Cardiac septum (tissue), 1 donor: ENCODE results near the gene COL28A1. TPM values are rescaled to one million over a fixed set of nuclear protein-coding genes. Genes with fewer than 3 reads are reported as not detected.

Experiments
- DNase-seq: peaks from one replicate; pipeline ENCODE4 v3.0.0-alpha.2; 2020; ENCODE audit warnings: low spot score
- intact Hi-C: fragments of 100-400 bp; cut with DNase I; formaldehyde crosslinking; loops from one replicate; pipeline ENCODE4 v1.14.0; 2022
- long read RNA-seq: library from polyadenylated mRNA; unstranded; transcript quantifications from one replicate; pipeline ENCODE4 v2.0.0, GENCODE V29; 2021
- total RNA-seq: library from RNA; stranded (reverse); fragmentation: NEBNext Ultra II Directional; extraction: Animal tissue kit (Norgen Biotek cat#: 25700); gene quantifications from one replicate; pipeline ENCODE4 v1.2.1, GENCODE V29; 2021
- donor health status: DM: no; HTN: no; CAD: no.

The COL28A1 gene
- 0.51 TPM for total RNA-seq
- long read RNA-seq: 0 reads

- DNase-seq: no peak
- intact Hi-C loops: no loop called here
Observed at GRCh38 chr7:7535691-7536090, at the start of gene COL28A1. Gene COL28A1 (minus strand): TSS chr7:7535873. CDS start chr7:7532875, 2,998 bp downstream.

DNA sequence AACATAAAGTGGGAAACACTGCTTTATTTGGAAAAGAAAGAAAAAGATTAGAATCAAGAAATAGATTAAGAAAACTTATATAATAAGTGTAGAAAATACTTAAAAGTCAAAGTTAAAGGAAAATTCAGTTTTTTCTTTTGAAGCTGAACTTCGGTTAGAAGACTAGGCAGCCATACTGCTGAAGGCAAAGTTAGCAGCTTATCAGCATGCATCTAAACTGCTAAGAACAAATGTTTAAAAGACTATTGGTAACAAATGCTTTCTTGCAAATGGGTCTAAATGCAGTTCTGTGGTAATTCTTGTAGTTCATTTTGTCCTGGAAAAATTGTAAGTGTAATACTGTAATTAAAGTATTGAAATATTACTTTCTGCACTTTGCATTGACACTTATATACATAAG is 49.0 kb upstream of the COL28A1 start:
- DNase-seq: no peak
- intact Hi-C loops: no loop called here

GRCh38 chr7:7583731-7584130 is 48.1 kb upstream of the COL28A1 start:
- intact Hi-C loops: no loop called here
- no peak for DNase-seq

- intact Hi-C loops: no loop called here
Observed at GRCh38 chr7:7582596-7582995, 46.9 kb upstream of the COL28A1 start.

DNA sequence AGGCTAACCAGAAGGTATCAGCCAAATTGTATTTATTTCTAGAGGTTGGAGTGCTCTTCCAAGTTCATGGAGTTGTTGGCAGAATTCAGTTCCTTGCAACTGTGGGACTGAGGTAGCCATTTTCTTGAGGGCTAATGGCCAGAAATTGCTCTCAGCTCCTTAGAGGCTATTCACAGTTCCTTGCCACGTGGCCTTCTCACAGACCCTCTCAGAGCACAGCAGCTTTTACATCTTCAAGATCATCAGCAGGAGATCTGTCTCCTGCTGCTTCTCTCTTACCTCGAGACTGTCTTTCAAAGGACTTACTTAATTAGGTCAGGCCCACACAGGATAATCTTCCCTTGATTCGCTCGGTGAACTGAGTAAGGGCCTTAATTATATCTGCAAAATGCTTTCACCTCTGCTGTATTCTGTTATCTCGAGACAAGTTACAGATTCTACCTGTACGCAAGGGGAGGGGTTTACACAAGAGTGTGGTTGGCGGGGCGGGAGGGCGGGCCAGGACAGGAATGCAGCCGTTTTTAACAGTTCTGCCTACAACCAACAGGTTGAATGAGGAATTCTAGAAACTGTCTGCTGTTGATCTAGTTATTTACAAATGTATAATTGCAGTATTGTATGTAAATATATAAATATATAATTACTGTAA is 46.0 kb upstream of the COL28A1 start:
- DNase-seq: no peak
- intact Hi-C loops: no loop called here

More at GRCh38 chr7:7582596-7582995, 46.9 kb upstream of the COL28A1 start:
- no peak for DNase-seq

GRCh38 chr7:7579638-7580037 is 44.0 kb upstream of the COL28A1 start:
- intact Hi-C loops: no loop called here
- DNase-seq: no peak

- DNase-seq: no peak
- intact Hi-C loops: no loop called here
Observed at GRCh38 chr7:7577888-7578287, 42.2 kb upstream of the COL28A1 start.

DNA sequence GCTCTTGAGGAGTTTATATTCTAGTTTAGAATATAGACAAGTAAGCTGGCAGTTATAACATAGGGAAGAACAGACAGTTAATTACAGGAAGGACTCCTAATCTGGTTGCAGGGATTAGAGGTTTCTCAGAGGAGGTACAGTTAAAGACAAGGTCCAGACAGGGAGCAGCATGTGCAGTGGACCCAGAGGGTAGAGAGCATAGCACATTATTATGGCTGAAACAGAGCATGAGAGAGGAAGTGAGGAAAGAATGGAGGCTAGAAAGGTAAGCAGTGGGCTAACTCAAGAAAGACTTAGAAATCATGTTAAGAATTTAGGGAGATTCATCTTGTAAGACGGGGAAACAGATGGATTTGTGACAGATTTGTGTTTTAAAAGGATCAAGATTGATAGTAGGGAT is 40.7 kb upstream of the COL28A1 start:
- intact Hi-C loops: no loop called here

DNA sequence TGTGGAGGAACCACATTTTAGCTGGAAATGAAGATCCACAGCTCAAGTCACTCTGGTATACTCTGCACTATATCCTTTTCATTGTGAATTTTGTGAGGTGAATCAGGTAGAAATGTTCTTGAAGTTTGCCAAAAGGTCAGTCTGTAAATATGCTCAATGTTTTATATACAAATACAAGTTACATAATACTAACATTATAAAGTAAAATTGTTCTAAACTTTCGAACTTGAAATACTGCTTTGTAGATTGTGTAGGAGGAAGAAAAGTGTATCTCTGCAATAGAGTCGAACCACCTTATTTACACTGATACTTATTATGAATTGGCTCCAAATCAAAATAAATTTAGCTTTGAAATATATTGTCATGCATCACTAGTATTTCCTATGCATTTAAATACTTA is 38.0 kb upstream of the COL28A1 start:
- intact Hi-C loops: no loop called here
- no peak for DNase-seq

More for the DNA sequence above, 40.7 kb upstream of the COL28A1 start:
- DNase-seq: no peak

DNA sequence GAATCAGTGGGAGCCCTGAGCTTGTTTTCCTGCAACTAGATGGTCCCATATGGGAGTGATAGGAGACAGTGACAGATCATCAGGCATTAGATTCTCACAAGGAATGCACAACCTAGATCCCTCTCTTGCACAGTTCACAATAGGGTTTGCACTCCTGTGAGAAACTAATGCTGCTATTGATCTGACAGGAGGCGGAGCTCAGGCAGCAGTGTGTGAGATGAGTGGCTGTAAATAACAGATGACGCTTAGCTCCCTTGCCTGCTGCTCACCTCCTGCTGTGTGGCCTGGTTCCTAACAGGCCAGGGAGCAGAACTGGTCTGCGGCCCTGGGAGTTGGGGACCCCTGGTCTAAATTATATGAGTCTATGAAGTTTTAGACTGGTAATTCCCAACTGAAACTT is 34.9 kb upstream of the COL28A1 start:
- DNase-seq: no peak
- intact Hi-C loops: no loop called here

DNA sequence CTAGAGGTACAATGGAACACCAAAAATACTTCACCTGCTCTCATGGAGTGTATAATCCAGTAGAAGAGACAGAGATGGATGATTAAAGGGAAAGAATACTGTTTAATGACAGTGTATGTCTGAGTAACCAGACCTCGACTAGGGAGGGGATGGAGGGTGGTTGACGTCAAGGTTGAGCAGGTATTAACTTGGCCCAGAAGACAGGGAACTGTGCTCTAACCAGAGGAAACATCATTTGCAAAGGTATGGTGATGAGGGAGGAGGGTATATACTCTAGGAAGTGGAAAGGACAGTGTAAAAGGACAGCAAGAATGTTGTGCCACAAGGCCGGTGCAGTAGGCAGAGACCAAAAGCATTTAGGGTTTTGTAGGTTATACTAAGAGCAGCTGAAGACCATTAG is 33.9 kb upstream of the COL28A1 start:
- intact Hi-C loops: no loop called here
- no peak for DNase-seq

- intact Hi-C loops: no loop called here
- DNase-seq: no peak
Observed at GRCh38 chr7:7569081-7569527, 33.4 kb upstream of the COL28A1 start.

GRCh38 chr7:7568553-7568952 is 32.9 kb upstream of the COL28A1 start:
- no peak for DNase-seq
- intact Hi-C loops: no loop called here

GRCh38 chr7:7567898-7568531 is 32.3 kb upstream of the COL28A1 start:
- intact Hi-C loops: no loop called here
- no peak for DNase-seq

DNA sequence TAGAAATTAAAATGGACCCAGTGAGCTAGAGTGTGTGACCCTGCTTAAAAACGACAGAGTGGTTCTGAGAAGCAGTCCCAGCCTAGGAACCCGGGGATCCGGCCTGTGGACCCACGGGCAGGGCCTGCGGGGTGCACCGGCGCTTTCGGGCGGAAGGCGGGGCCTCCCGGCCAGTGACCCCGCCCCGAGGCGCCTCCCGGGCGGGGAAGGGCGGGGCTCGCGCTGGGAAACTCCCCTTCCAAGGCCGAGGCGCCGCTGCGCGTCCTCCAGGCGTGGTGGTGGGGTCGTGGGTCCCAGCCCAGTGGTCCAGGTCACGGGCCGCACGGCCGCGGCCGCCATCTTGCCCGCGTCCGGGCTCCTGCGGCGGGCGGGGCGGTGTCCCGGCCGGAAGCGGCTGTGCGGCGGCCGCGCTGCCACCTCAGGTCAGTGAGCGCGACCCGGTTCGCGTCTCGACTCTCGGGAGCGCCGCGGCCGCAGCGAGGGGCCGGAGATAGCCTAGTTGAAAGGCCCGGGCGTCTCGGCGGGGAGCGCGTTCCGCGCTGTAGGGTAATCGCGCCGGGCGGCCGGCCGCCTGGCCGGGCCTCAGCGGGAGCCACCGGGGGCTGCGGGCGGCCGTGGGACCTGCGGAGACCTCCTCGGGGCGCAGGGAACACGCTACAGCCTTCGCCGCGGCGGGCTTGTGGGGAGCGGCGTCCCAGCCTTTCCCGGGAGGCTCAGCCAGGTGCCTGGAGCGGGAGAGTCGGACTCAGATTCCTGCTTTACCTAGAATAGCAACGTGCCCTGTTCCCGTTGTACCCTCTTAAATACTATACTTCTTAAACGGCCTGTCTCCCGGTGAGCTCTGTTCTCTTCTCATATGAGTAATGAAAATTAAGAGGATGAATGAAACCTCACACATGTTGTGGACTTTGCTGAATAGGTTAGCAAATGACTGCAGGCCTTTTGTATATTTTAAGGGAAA is 31.3 kb upstream of the COL28A1 start, which contains the start of gene MIOS:
Gene MIOS, plus strand, starts transcription at position 234 of the 961 bp plus-strand sequence. CDS start 5,592 bp downstream, outside the sequence.
- DNase-seq: peak; percentile 96
- intact Hi-C loops: no loop called here

- intact Hi-C loops: no loop called here
- no peak for DNase-seq
Observed at GRCh38 chr7:7565746-7566650, 30.3 kb upstream of the COL28A1 start.

GRCh38 chr7:7565018-7565680 is 29.5 kb upstream of the COL28A1 start:
- intact Hi-C loops: no loop called here
- no peak for DNase-seq

GRCh38 chr7:7564323-7564780 is 28.7 kb upstream of the COL28A1 start:
- intact Hi-C loops: no loop called here
- no peak for DNase-seq

DNA sequence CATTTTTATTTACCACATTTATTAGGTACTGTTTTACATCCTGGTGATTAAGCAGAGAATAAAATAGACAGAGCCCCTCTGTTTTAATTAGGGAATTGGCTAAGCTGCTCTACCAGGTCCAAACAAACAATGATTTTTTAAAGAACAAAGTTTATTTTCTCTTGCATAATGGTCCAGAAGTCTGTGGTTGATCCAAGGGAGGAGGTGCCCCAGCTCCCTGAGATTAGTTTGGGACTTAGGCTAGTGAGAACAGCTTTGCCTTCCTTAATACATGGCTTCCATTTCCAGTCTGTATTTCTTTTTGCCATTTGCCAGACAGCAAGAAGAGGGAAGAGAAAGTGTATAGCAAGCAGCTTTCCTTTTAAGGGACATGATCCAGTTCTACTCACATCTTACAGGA is 28.1 kb upstream of the COL28A1 start:
- intact Hi-C loops: no loop called here
- DNase-seq: no peak
